ENCODE data around the gene PDXP. TPM values are rescaled to one million over a fixed set of nuclear protein-coding genes. Genes with fewer than 3 reads are reported as not detected.
"Not testable (repeated sequence)": the region's sequence is repeated elsewhere in the genome, so short reads cannot be mapped to it uniquely, and the experiment has no call there.

Gene PDXP
- total and polyA plus RNA-seq, 2 experiments from 2014 or later = 15.0 to 55.6 TPM

- H3K4me2 ChIP-seq = peak overlapping the region; percentile 83
- ATAC-seq; H3K27ac ChIP-seq (ENCODE audit: low read depth); H3K36me3 Mint-ChIP-seq (ENCODE audit: low read depth); DNase-seq (ENCODE audit: low spot score); H4K20me1 ChIP-seq (replicated peaks; ENCODE audit: insufficient read depth); H3K36me3 ChIP-seq (ENCODE audit: insufficient read depth); H3K9me3 Mint-ChIP-seq; H3K9me2 ChIP-seq (ENCODE audit: insufficient read depth); H3K27ac Mint-ChIP-seq; H3K27me3 ChIP-seq (ENCODE audit: insufficient read depth); H2AFZ ChIP-seq: not testable (repeated sequence)
- peak overlapping the region; percentile 94 for H3K4me3 ChIP-seq
- H3K4me1 ChIP-seq (ENCODE audit: insufficient read depth) = peaks cover 12% of the 10 kb centered on the region
- H3F3A ChIP-seq (replicated peaks; ENCODE audit: low read depth) = peaks cover 10% of the 10 kb centered on the region
- Mint-ChIP-seq H3K27me3 (ENCODE audit: insufficient read depth, low read depth, poor library complexity) (peaks cover 16% of the 10 kb centered on the region), H3K4me1 (peaks cover 11% of the 10 kb centered on the region), H3K4me3 (peak overlapping the region; percentile 86)
- H3K79me2 ChIP-seq (replicated peaks; ENCODE audit: insufficient read depth) = peaks cover 25% of the 10 kb centered on the region
These were observed 48.4 kb upstream of the PDXP start for GRCh38 chr22:37610153-37610475.

GRCh38 chr22:37610480-37611129, 47.9 kb upstream of the PDXP start:
- H3K4me3 ChIP-seq = peak overlapping the region; percentile 94; the same call in 1 of the 2 replicates
- DNase-seq (ENCODE audit: low spot score) = no peak
- no peak for ATAC-seq
- Mint-ChIP-seq H3K36me3 (ENCODE audit: low read depth) (peaks cover 8% of the 10 kb centered on the region; the same call in 2 of the 3 replicates), H3K27ac (no peak overlapping the region), H3K4me3 (peak overlapping the region; percentile 86), H3K9me3 (no peaks in the 10 kb centered on the region; the same call in 2 of the 3 replicates), H3K4me1 (peaks cover 11% of the 10 kb centered on the region), H3K27me3 (ENCODE audit: insufficient read depth, low read depth, poor library complexity) (peaks cover 12% of the 10 kb centered on the region)
- H2AFZ ChIP-seq = no peak overlapping the region
- no peaks in the 10 kb centered on the region; the same call in 1 of the 2 replicates for H4K20me1 ChIP-seq (replicated peaks; ENCODE audit: insufficient read depth)
- H3K36me3 ChIP-seq (ENCODE audit: insufficient read depth) = no peaks in the 10 kb centered on the region
- peaks cover 25% of the 10 kb centered on the region for H3K79me2 ChIP-seq (replicated peaks; ENCODE audit: insufficient read depth)
- peak overlapping the region; percentile 83; the same call in 1 of the 2 replicates for H3K4me2 ChIP-seq
- H3F3A ChIP-seq (replicated peaks; ENCODE audit: low read depth) = peaks cover 10% of the 10 kb centered on the region
- no peaks in the 10 kb centered on the region for H3K9me2 ChIP-seq (ENCODE audit: insufficient read depth)
- no peak overlapping the region for H3K27ac ChIP-seq (ENCODE audit: low read depth)
- H3K27me3 ChIP-seq (ENCODE audit: insufficient read depth) = no peaks in the 10 kb centered on the region
- H3K4me1 ChIP-seq (ENCODE audit: insufficient read depth) = peaks cover 12% of the 10 kb centered on the region
- no peak for TF ChIP-seq EZH2phosphoT487 (IDR thresholded peaks at IDR 0.05; ENCODE audit: unreplicated experiment)
- TF ChIP-seq ZNF114 (CRISPR knock-in tag; IDR thresholded peaks at IDR 0.05) = no peak
- no peak for TF ChIP-seq REST (IDR thresholded peaks at IDR 0.05; ENCODE audit: unreplicated experiment)
- TF ChIP-seq STAT1 (IDR thresholded peaks at IDR 0.05; ENCODE audit: unreplicated experiment) = no peak
- no peak for TF ChIP-seq ZNF462 (CRISPR knock-in tag; IDR thresholded peaks at IDR 0.05)
- TF ChIP-seq EZH2 (IDR thresholded peaks at IDR 0.05; ENCODE audit: low read depth, unreplicated experiment) = no peak
- no peak for TF ChIP-seq NANOG (IDR thresholded peaks at IDR 0.05; ENCODE audit: borderline replicate concordance)
- no peak for TF ChIP-seq ZNF331 (CRISPR knock-in tag; IDR thresholded peaks at IDR 0.05; ENCODE audit: low read depth)
- no peak for TF ChIP-seq ETS1 (IDR thresholded peaks at IDR 0.05)

All from GM23338 (cell line).